NCI-H128 (cell line): ENCODE measurements around the gene YBX1.

Source experiments
- DNase-seq: peaks from one replicate; lab custom pipeline; 2025; ENCODE audit not compliant: unreplicated experiment; lab: John Stamatoyannopoulos, UW

Gene YBX1

GRCh38 chr1:42734201-42735035 is 52.2 kb downstream of the YBX1 start:
- no peak for DNase-seq

- no peak for DNase-seq
Observed at GRCh38 chr1:42735056-42735455, 52.8 kb downstream of the YBX1 start.

- no peak for DNase-seq
Observed at GRCh38 chr1:42735477-42736105, 53.4 kb downstream of the YBX1 start.

GRCh38 chr1:42736152-42736551 is 53.9 kb downstream of the YBX1 start:
- DNase-seq = no peak

- no peak for DNase-seq
Observed at GRCh38 chr1:42736571-42737200, 54.5 kb downstream of the YBX1 start.

- DNase-seq = no peak
Observed at GRCh38 chr1:42737257-42737656, 55.0 kb downstream of the YBX1 start.

GRCh38 chr1:42737986-42738677 is 55.9 kb downstream of the YBX1 start:
- no peak for DNase-seq

GRCh38 chr1:42738678-42739226 is 56.5 kb downstream of the YBX1 start:
- DNase-seq = no peak

GRCh38 chr1:42739753-42740700 is 57.8 kb downstream of the YBX1 start, which contains the start of gene CLDN19:
Gene CLDN19, minus strand, starts transcription at chr1:42740236. Its CDS starts 173 bp downstream, at chr1:42740063.
- DNase-seq = no peak

- no peak for DNase-seq
Observed at GRCh38 chr1:42740851-42741580, 58.8 kb downstream of the YBX1 start.

- no peak for DNase-seq
Observed at GRCh38 chr1:42741706-42742105, 59.5 kb downstream of the YBX1 start.

- no peak for DNase-seq
Observed at GRCh38 chr1:42742141-42742540, 59.9 kb downstream of the YBX1 start.

- DNase-seq = no peak
Observed at GRCh38 chr1:42742617-42743316, 60.5 kb downstream of the YBX1 start.

- DNase-seq = no peak
Observed at GRCh38 chr1:42743317-42744147, 61.3 kb downstream of the YBX1 start.

GRCh38 chr1:42744148-42744413 is 61.9 kb downstream of the YBX1 start:
- no peak for DNase-seq

GRCh38 chr1:42745851-42746250 is 63.6 kb downstream of the YBX1 start:
- no peak for DNase-seq

- no peak for DNase-seq
Observed at GRCh38 chr1:42746436-42747105, 64.4 kb downstream of the YBX1 start.

GRCh38 chr1:42747125-42747524 is 64.9 kb downstream of the YBX1 start:
- DNase-seq = no peak
